ENCODE measurements around the gene TRIM39.
"Not testable (repeated sequence)": the region's sequence is repeated elsewhere in the genome, so short reads cannot be mapped to it uniquely, and the experiment has no call there.

The TRIM39 gene

DNA sequence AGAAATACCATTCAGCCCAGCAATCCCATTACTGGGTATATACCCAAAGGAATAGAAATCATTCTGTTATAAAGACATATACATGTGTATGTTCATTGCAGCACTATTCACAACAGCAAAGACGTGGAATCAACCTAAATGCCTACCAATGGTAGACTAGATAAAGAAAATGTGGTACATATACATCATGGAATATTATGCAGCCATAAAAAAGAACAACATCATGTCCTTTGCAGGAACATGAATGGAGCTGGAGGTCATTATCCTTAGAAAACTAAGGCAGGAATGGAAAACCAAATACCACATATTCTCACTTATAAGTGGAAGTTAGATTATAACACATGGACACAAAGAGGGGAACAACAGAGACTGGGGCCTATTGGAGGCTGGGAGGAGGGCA, 42.6 kb downstream of the TRIM39 start:
- not testable (repeated sequence) for DNase-seq

DNA sequence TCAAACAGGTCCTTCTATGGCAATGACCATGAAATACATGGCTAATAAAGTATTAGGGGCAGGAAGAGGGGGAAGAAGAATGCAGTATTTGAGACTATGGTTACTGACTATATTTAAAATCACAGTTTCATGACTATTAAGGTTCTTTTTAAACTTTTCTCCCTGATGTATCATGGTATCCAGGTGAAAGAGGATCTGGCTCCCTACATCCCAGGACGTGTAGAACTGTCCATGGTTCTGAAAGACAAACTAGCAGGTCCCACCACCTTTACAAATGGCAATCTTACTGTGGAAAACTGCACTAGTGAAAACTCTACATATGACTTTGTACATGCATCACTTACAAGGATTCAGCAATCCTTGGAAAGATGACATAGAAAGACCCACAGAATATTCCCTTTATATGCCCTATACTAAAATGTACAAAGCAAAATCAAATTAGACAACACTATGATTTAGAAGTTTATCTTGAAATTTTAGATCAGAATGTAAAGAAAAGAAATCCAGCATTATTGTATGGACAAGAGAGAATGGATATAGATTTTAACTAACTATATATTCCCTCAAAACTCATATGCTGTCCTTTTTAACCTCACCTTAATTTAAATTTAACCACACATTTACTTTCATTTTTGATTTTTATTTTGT, 51.7 kb downstream of the TRIM39 start:
- no peak for DNase-seq

DNA sequence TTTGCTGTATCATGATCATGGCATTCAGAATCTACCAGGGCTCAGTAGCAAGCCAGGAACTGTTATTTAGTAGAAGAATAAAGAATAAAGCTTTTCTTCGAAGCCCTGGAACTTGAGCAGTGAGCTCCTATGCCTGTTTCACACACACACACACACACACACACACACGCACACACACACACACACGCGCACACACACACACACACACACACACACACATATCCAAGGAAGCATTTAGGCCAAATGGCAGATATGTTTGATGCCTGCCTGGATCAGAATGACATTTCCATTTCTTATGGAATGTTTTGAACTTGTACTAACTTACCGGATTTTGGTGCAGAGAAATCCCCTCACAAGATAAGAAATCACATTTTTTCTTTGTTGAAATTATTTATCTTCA, 53.7 kb downstream of the TRIM39 start:
- DNase-seq, result no peak

DNA sequence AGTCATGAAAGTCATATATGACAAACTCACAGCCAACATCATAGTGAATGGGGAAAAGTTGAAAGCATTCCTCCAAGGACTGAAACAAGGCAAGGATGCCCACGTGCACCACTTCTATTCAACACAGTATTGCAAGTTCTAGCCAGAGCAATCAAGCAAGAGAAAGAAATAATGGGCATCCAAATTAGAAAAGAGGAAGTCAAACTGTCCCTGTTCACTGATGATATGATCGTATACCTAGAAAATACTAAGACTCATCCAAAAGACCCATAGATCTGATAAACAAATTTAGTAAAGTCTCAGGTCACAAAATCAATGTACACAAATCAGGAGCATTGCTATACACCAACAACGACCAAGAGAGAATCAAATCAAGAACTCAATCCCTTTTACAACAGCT, 59.4 kb downstream of the TRIM39 start:
- no peak for DNase-seq

DNA sequence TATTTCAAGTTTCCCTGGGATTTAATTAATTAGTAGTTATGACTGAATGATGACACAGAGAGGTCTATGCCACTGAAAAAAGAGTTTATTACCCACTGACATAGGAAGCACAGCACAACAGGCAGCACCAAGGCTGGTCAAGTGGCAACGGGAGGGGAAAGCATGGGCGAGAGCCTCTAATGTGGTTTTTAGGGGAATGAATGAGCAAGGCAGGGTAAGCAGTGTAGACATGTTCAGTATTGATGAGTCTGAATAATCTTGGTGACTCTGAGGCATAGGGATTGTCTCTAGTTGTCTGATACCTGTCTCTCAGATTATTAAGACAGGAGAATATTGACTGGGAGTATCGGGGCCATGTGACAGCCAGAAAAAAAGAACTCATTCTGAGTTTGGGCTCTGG, 64.5 kb downstream of the TRIM39 start:
- no peak for DNase-seq

Measured in MV-4-11 (cell line).